ENCODE results near the gene KHDRBS2. TPM values are rescaled to one million over a fixed set of nuclear protein-coding genes. Genes with fewer than 3 reads are reported as not detected.

KHDRBS2 gene
- total RNA-seq, 1 donor from 2014 or later, result not detected

DNA sequence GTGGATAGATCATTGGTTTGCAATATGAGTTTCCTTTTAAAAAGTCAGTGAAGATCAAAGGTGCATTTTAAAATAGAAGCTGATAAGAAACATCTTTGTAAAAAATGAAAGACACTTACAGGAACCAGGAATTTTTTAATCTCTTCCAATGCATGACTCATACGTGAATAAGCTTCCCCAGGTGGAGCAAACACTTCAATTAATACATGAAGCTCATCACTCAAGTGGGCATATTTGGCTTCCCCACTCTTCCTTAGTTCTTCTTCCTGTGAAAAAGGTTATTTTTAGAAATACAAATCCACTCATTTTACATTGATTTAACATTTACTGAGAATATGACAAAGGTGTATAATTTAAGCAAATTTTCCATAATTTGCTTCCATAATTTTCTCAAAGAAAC is 308.1 kb downstream of the KHDRBS2 start:
- Mint-ChIP-seq H3K4me3 (ENCODE audit: unreplicated experiment) (no peak overlapping the region), H3K9me3 (ENCODE audit: unreplicated experiment) (no peaks in the 10 kb centered on the region), H3K27ac (ENCODE audit: unreplicated experiment) (no peak overlapping the region), H3K27me3 (ENCODE audit: unreplicated experiment) (no peaks in the 10 kb centered on the region), H3K4me1 (ENCODE audit: unreplicated experiment) (no peaks in the 10 kb centered on the region), H3K36me3 (ENCODE audit: low read depth, unreplicated experiment) (no peaks in the 10 kb centered on the region)
- DNase-seq (ENCODE audit: low spot score), result no peak
- TF ChIP-seq, protein P1, sequence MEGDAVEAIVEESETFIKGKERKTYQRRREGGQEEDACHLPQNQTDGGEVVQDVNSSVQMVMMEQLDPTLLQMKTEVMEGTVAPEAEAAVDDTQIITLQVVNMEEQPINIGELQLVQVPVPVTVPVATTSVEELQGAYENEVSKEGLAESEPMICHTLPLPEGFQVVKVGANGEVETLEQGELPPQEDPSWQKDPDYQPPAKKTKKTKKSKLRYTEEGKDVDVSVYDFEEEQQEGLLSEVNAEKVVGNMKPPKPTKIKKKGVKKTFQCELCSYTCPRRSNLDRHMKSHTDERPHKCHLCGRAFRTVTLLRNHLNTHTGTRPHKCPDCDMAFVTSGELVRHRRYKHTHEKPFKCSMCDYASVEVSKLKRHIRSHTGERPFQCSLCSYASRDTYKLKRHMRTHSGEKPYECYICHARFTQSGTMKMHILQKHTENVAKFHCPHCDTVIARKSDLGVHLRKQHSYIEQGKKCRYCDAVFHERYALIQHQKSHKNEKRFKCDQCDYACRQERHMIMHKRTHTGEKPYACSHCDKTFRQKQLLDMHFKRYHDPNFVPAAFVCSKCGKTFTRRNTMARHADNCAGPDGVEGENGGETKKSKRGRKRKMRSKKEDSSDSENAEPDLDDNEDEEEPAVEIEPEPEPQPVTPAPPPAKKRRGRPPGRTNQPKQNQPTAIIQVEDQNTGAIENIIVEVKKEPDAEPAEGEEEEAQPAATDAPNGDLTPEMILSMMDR (IDR thresholded peaks at IDR 0.05; ENCODE audit: unreplicated experiment), result no peak

DNA sequence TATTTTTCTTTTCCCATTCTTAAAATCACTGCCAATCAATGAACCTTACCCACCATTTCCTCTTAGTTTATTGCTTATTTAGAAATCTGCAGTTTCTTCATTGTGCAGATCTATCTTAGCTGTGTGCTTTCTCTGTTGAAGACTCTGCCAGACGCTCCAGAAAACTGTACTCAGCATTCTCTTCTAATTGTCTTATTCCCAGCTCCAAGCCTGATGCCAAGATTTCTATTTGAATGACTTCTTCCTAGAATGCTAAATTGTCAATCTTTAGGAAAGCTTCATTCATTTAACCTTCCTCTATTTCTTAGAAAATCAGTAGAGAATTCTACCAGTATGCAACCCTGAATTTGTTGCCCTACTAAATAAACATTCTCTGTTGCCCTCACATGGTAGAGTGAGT is 308.9 kb downstream of the KHDRBS2 start:
- no peak for DNase-seq (ENCODE audit: low spot score)
- no peak overlapping the region for H3K27ac Mint-ChIP-seq (ENCODE audit: unreplicated experiment)
- TF ChIP-seq, protein P1 (IDR thresholded peaks at IDR 0.05; ENCODE audit: unreplicated experiment), result no peak
- no peaks in the 10 kb centered on the region for H3K4me1 Mint-ChIP-seq (ENCODE audit: unreplicated experiment)
- no peaks in the 10 kb centered on the region for H3K36me3 Mint-ChIP-seq (ENCODE audit: low read depth, unreplicated experiment)
- H3K9me3 Mint-ChIP-seq (ENCODE audit: unreplicated experiment), result no peaks in the 10 kb centered on the region
- no peaks in the 10 kb centered on the region for H3K27me3 Mint-ChIP-seq (ENCODE audit: unreplicated experiment)
- H3K4me3 Mint-ChIP-seq (ENCODE audit: unreplicated experiment), result no peak overlapping the region

GRCh38 chr6:61959196-61959595 is 326.8 kb downstream of the KHDRBS2 start:
- TF ChIP-seq, protein P1 (IDR thresholded peaks at IDR 0.05; ENCODE audit: unreplicated experiment), result no peak
- H3K9me3 Mint-ChIP-seq (ENCODE audit: unreplicated experiment), result peaks cover 7% of the 10 kb centered on the region
- no peak overlapping the region for H3K27ac Mint-ChIP-seq (ENCODE audit: unreplicated experiment)

DNA sequence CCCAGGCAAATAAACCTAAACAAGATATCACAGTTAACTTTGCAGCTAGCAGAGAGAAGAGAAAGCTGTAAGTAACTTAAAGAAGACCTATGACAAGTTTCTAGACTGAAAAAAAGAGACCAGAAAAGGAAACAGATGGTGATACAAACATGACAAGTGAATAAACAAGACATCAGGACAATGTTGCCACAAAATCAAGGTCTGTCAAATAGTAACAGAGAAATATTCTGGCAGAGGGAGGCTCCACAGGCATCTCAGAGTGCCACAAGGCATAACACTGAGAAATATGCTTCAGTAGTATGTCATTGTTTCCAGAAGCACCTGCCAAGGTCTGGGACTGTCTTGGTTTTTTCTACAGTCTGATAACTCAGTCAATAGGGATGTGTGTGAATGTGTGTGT is 332.2 kb downstream of the KHDRBS2 start:
- H3K27me3 Mint-ChIP-seq (ENCODE audit: unreplicated experiment), result peaks cover 1% of the 10 kb centered on the region
- DNase-seq (ENCODE audit: low spot score), result no peak
- TF ChIP-seq, protein P1 (IDR thresholded peaks at IDR 0.05; ENCODE audit: unreplicated experiment), result no peak
- peaks cover 7% of the 10 kb centered on the region for H3K9me3 Mint-ChIP-seq (ENCODE audit: unreplicated experiment)
- no peak overlapping the region for H3K4me3 Mint-ChIP-seq (ENCODE audit: unreplicated experiment)
- H3K4me1 Mint-ChIP-seq (ENCODE audit: unreplicated experiment), result no peaks in the 10 kb centered on the region
- no peaks in the 10 kb centered on the region for H3K36me3 Mint-ChIP-seq (ENCODE audit: low read depth, unreplicated experiment)
- no peak overlapping the region for H3K27ac Mint-ChIP-seq (ENCODE audit: unreplicated experiment)

More at GRCh38 chr6:61959196-61959595, 326.8 kb downstream of the KHDRBS2 start:
- Mint-ChIP-seq H3K4me3 (ENCODE audit: unreplicated experiment) (no peak overlapping the region), H3K4me1 (ENCODE audit: unreplicated experiment) (no peaks in the 10 kb centered on the region), H3K27me3 (ENCODE audit: unreplicated experiment) (peaks cover 1% of the 10 kb centered on the region), H3K36me3 (ENCODE audit: low read depth, unreplicated experiment) (no peaks in the 10 kb centered on the region)
- no peak for DNase-seq (ENCODE audit: low spot score)

- H3K27ac Mint-ChIP-seq (ENCODE audit: unreplicated experiment), result no peak overlapping the region
- TF ChIP-seq, protein P1 (IDR thresholded peaks at IDR 0.05; ENCODE audit: unreplicated experiment), result no peak
- no peaks in the 10 kb centered on the region for H3K36me3 Mint-ChIP-seq (ENCODE audit: low read depth, unreplicated experiment)
- H3K4me3 Mint-ChIP-seq (ENCODE audit: unreplicated experiment), result no peak overlapping the region
- H3K9me3 Mint-ChIP-seq (ENCODE audit: unreplicated experiment), result no peaks in the 10 kb centered on the region
- DNase-seq (ENCODE audit: low spot score), result no peak
- H3K4me1 Mint-ChIP-seq (ENCODE audit: unreplicated experiment), result no peaks in the 10 kb centered on the region
- H3K27me3 Mint-ChIP-seq (ENCODE audit: unreplicated experiment), result peaks cover under 1% of the 10 kb centered on the region
Measured at GRCh38 chr6:61951586-61951985, 334.4 kb downstream of the KHDRBS2 start.

Data from endothelial cell (in vitro differentiated cells).